GM19438 (cell line): ENCODE data around the gene PRKCZ.
"Not testable (repeated sequence)": the region's sequence is repeated elsewhere in the genome, so short reads cannot be mapped to it uniquely, and the experiment has no call there.

ENCODE experiments used
- ATAC-seq: cut with Tn5 transposase; IDR thresholded peaks from one replicate; pipeline ENCODE4 v1.9.1; 2021; ENCODE audit warnings: low read depth; ENCODE audit not compliant: unreplicated experiment

The PRKCZ gene

DNA sequence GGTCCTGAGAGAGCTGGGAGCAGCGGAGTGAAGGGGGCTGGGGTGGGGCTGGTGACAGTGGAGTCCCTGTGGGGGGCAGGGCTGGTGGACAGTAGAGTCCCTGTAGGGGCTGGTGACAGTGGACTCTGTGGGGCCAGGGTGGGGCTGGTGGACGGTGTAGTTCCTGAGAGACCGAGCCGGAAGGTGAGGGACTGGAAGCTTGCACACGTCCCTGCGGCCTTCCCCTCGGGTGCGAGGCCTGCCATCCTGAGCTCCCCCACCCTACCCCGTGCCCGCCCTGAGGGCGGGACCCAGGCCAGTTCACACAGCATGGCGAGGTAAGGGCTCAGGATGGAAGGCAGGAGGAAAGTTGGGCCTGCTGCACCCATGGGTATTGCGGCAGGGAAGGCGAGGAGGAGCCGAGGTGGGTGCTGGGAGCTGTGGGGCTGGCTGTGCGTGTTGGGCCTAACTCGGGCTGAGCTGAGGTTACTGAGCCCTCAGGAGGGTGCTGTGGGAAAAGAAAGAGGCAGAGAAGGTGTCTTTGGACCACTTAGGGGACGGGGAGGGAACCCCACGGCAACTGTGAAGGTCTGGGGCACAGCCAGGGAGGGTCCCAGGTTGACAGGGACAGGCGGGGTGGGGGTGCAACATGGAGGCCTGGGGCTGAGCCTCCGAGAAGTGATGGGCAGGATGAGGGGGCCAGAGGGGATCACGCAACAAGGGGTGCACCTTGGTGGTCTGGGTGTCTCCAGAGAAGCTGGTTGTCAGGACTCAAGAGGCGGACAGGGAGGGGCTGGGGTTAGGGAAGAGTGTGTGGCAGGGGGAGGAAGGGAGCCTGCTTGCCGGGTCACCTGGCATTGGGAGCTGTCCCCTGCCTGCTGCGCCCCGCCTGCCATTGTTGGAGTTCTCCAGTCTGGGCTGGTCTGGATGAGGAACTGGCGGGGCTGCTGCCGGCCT lies 60.8 kb downstream of the PRKCZ start:
- no peak for ATAC-seq

DNA sequence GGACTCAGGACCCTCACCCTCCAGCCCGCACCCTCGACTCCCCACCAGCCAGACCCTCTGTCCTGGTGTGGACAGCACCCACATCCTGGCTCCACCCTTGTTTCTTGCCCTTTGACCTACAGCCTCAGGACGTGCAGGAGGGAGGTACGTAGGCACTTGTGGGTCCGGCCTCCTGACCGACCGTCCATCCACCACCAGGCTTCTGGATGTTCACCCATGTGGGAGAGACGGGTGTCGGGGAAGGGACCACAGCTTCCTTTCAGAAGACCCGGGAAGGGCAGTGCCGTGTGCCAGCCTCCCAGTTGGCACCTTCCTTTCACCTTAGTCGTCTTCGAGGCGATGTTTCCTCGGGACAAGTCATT lies 61.4 kb downstream of the PRKCZ start:
- no peak for ATAC-seq

DNA sequence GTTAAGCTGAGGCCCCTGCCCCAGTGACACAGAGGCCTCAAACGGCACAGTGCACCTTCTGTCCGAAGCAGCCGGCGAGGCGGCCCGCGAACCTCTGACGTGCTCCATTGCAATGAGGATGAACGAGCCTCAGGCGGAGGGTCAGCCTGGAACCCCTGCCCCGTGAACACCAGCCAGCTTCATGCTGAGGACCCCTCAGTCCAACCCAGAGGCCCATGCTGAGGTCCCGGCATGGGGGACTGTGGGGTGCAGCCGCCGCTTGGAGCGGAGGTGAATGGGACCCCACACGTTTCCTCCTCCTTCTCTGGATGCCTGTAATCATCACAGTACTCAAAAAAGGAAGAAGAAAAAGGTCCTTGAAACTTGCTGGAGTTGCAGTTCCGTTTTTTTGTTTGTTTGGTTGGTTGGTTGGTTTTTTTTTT lies 62.1 kb downstream of the PRKCZ start:
- ATAC-seq, result no peak

DNA sequence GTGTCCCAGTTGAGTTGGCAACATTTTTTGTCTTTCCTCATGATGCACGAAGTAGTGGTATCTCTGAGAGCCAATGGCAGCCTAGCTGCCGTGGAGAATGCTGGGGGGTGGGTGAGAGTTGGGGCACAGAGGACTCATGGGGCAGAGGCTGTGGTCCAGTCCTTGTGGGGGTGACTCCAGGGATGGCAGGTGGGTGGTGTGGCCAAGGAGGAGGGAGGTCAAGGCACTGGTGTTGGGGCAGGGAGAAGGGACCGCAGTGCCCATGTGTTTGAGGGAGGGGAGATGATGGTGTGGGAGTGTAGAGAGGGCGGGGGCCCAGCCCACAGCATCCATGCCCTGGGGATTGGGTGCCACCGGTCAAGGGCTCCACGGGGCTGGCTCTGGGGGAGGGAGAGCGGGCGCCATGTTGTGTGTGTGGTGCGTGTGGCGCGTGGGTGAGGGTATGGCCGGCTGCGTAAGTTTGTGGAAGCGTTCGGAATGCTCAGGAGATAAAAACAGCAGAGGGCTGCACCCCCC lies 63.5 kb downstream of the PRKCZ start:
- no peak for ATAC-seq

DNA sequence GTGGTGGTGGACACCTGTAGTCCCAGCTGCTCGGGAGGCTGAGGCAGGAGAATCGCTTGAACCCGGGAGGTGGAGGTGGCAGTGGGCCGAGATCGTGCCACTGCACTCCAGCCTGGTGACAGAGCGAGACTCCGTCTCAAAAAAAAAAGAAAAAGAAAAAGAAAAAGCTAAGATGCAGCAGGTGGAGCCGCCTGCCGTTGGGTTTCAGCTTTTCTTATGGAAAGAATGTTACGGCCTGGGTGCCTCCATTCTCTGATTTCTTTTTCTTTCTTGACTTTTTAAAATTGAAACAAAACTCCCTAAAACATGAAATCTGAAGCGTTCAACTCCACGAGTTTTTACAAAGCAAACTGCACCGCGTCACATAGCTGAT lies 64.4 kb downstream of the PRKCZ start:
- not testable (repeated sequence) for ATAC-seq

DNA sequence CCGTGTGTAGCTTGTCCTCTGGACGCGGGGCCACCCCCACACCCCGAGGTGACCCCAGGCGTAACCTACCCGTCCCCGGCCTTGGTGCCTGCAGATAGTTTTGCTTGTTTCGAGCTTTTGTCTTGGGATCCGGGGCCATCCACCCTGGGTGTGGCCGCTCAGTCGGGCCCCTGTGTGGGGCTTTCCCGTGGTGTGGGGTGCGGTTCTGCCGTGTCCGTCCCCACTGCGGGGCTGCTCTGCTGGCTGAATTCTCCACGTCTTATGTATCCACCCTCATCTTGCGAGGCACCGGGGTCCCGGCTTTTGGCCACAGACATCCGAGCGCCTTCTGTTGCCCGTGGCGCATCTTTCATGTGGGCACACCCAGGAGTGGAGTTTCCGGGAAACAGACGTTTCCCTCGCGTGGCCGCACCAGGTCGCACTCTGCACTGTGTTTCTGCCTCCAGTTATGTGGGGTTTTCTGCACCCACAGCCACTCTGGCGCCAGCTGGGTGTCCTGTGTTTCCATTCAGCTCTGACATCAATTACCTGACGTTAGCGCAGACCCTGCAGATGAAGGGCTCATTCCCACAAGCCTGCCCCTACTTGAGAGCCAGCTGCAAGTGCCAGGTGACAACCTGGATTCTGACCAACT lies 64.9 kb downstream of the PRKCZ start:
- ATAC-seq, result no peak

DNA sequence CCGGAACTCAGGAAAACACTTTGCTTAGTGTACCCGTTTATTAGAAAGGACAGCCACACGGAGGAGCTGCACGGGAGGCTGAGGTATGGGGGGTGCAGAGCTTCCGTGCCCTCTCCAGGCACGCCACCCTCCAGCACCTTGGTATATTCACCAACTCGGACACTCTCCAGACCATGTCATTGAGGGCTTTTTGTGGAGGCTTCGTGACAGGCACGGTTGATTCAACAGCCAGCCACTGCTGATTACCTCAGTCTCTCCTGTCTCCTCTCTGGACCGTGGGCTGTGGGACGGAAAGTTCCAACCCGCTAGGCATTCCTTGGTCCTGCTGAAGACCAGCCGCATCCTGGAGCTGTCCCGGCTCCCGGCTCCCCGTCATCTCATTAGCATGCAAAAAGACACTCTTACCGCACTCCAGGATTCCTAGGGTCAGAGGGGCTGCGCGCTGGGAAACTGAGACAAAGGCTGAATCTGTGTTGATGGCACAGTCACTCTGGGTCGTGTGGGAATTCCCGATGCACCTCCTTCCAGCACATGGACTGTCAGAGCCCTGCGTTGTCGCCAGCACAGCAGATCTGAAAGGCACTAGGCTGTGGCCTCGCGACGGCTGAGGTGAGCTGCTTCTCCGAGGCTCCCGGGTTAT lies 65.6 kb downstream of the PRKCZ start:
- ATAC-seq, result no peak

DNA sequence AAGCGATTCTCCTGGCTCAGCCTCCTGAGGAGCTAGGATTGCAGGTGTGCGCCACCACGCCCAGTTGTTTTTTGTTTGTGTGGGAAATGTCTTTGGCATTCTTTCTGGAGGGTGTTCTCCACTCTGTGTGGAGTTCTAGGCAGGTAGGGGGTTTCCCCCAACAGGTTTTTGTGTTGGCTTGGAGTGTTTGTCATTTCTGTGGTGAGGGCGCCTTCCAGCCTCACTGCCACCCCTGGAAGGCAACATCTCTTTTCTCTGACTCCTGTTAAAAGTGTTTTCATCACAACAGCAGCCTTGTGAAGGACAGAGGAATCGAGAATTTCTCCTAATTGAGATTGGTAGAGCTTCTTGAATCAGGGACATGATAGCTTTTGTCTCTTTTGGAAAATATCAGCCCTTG lies 69.7 kb downstream of the PRKCZ start:
- ATAC-seq, result no peak

DNA sequence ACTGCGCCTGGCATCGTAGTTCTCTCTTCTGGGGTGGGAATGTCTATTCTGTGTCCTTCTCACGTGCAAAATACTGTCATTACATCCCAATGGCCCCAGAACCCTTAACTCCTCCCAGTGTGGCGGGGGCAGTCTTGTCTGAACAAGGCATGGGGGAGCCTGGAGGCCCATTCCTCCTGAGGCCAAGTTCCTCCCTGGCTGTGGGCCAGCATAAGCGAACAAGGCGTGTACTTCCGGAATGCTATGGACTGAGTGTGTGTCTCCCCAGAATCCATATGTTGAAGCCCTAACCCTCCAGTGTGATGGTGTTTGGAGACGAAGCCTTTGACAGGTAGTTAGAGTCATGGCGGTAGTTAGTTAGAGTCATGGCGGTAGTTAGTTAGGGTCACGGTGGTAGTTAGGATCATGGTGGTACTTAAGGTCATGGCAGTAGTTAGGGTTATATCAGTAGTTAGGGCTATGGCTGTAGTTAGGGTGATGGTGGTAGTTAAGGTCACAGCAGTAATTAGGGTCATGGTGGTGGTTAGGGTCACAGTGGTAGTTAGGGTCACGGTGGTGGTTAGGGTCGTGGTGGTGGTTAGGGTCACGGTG lies 71.0 kb downstream of the PRKCZ start:
- ATAC-seq, result no peak

DNA sequence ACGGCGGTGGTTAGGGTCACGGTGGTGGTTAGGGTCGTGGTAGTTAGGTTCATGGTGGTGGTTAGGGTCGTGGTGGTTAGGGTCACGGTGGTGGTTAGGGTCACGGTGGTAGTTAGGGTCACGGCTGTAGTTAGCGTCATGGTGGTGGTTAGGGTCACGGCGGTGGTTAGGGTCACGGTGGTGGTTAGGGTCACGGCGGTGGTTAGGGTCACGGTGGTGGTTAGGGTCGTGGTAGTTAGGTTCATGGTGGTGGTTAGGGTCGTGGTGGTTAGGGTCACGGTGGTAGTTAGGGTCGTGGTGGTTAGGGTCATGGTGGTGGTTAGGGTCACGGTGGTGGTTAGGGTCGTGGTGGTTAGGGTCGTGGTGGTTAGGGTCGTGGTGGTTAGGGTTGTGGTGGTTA lies 71.6 kb downstream of the PRKCZ start:
- ATAC-seq, result not testable (repeated sequence)

DNA sequence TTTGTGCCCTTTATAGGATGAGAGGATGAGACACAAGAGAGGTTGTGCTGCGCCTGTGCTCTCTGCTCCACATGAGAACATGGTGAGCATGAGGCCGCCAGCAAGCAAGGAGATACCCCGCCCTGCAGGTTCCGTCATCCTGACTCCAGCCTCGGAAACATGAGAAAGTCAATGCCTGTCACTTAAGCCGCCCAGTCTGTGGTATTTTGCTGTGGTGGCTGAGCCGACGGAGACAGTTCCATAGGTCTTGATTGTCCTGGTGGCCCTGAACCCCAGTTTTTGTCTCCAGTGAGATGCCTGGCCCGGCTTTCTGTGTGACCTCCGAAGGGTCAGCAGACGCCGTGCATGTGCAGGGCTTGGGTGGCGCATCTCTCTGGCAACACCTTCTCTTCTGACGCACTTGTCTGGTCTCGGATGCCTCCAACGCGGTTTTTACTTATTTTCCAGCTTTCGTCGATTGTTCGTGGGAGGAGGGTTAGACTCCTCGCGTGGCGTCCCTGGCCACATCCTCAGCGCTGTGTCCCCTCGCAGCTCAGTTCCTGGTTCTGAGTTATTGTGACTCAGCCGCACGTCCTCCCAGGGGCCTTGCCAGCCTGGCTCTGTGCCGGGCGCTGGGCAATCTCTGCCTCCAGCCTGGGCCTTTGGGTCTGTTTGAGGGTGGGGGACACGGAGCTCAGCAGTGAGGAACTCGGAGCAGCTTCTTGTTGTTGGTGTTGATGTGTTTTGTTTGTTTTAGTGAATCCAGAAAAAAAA lies 74.4 kb downstream of the PRKCZ start:
- no peak for ATAC-seq

DNA sequence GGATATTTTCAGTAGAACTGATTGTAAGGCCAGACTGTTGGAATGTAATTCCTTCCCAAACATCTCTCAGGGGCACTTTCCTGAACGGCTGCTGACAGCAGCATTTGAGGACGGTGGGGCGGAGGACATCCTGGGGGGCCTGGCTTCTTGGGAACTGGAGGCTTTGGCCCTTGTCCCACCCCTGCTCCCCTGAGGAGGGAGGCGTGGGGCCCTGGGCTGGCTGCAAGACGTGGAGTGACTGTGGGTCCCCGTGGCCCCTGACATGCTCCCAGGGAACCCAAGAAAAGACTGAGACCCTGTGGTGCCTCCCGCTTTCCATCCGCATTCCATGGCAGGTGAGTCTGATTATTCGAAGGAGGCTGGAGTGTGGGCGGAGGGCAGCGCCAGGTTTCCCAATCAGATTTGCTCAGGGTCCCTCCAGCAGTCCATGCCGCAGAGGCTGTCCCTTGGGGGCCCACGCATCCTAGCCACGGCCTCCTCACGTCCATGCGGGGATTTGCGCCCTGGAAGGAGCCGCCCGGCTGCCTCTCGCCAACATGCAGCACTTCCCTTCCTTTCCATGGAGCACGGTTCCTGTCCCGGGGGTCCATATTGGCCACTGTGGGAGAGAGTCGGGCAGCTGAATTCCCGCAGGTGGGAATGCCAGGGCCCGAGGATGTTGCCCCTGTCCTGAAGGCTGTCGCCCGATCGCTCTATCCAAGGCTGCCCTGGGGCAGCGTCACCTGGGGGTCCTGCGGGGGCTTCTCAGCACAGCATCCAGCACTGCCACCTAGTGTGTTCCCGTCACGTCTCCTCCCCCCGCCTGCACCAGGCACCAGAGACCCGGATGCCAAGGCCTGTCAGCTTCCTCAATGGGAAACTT lies 75.4 kb downstream of the PRKCZ start:
- ATAC-seq, result no peak

DNA sequence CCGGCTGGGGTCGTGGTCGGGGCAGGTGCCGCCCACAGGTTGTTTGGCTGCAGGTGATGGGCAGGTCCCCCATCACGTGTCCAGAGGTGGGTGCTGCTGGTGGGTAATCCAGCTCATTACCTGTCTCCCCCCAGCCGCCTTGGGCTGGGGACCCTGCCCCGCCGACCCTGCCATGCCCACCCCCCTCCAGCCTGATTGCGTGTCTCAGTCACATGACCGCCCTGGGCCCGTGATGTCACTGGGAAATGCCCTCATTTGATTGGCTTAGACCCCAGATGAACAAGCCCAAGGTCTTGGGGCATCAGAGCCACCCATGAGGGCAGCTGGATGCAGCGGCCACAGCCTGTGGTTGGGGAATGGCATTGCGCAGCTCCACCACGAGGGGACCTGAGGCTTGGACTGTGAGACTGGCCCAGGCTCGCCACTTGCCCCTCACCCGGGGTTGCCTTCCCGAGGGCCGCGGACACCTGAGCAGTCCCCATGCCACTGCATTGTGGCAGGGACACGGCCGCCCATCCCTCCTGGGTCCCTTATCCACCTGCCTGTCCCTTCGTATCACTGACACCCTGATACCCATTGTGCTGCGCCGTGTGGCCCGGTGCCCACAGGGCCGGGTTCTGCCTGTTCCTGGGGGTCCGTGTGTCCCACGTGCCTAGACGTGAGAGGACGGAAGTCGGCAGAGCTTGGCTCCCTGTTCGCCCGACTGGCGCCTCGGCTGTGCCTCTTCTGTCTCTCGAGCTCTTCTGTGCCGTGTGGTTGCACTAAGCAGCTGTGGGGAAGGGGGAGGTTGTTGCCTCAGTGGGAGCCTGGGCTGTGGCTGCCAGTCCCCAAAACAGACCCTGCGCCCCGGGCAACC lies 76.3 kb downstream of the PRKCZ start:
- no peak for ATAC-seq

DNA sequence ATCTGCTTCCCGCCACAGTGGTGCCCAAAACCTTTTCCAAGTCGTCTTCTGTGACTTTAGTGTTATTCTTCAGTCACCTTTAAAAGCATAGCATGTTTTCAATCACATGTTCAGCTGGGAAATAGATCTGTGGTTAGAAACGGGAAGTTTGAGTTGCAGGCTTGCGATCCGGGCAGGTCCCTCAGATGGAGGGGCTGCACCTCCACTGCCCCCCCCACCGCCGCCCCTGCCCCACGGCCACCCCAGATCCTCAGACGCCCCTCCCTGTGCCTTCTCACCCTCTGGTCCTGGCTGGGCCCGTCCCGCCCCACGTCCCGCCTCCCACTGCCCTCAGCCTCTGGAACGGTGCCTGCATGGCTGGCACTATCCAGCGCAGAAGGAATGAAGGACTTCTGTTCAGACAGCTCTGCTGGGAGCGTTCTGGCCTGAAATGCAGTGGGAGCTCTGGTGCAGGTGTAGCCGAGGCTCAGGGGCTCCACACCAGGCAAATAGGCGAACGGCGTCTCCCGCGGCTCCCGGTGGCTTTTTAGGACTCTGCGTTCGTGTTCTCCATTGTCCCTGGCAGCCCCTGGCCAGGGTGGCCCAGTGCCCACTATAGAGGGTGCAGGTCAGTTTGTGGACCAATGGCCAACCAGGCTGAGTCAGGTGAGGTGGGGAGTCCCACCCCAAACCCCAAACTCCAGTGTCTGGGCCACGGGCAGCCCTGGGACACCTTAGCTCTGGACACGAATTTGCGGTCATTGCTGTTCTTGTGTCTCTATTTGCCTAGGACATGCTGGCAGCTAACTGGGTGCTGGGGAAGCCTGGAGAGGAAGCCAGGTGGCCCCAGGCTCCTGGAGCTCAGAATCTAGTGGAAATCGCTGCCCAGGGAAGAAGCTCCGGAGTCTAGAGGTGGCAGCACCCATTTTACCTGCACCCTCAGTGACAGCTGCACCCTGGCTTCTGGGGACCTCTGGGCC lies 77.3 kb downstream of the PRKCZ start:
- no peak for ATAC-seq

DNA sequence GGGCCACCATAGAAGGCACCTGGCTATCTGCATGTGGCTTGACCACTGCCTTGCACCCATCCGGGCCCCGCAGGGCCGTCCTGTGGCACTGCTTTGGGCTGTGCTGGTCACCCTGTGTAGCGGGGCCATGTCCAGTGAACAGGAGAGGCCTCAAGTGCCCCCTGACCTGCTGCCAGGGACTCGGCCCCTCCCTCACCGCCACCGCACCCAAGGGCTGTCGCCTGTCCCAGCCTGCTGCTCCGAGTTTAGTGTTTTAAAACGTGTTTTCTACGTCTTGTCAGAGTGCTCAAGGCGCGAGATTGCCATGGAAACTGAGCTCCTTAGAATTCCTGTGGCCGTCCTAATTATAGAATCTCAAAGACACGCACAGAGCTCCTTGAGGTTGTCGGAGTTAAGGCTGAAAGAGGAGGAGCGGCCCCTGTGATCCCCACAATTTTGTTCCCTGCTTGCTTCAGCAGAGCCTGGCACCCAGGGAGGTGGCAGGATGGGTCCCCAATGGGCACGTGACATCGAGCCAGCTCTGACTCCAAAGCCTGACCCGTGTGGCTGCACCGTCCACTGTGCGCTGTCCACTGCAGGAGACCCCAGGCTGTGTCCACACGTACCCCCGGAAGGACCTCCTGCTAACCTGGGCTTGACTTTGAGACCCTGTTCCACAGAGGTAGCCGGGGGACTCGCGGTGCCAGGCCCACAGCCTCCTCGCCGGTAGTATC lies 78.1 kb downstream of the PRKCZ start:
- no peak for ATAC-seq

DNA sequence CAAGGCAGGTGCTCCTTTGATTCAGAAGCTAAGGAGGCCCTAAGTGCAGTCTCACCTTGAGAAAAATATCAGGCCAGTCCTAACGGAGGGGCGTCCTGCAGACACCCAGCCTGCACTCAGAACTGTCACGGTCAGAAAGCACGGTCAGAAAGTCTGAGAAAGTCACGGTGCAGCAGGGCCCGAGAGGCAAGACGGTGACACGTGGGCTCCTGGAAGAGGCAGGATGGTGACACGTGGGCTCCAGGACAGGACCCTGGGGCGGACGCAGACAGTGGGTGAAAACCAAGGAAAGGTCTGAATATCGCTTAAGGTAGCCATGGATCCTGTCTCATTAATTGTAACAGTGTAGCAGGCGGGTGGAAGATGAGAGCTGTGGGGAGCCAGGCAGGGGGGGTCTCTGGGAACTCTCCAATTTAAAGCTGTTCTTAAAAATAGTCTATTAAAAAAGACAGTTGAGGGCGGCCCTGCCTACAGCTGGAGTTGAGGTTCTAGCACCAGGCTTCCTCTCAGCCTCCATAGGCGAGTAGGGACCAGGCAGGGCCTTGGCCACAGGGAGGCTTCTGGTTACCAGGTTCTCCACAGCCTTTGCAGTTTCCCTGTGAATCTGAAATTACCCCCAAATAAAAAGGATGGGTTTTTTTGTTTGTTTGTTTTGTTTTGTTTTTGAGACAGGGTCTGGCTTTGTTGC lies 79.2 kb downstream of the PRKCZ start:
- no peak for ATAC-seq
